H9 (cell line): ENCODE measurements around the gene TRMT44. TPM values are rescaled to one million over a fixed set of nuclear protein-coding genes. Genes with fewer than 3 reads are reported as not detected.

ENCODE experiments used
- DNase-seq: peaks from one replicate; pipeline ENCODE4 v3.0.0-alpha.2; 2017
- H2AFZ ChIP-seq: one replicate; pipeline ENCODE4 v1.6.1; 2013; ENCODE audit warnings: mild to moderate bottlenecking, low read length, control low read depth, moderate library complexity
- H2AK5ac ChIP-seq: 2 replicates; pipeline ENCODE4 v1.6.1; 2013; ENCODE audit warnings: low read length, control low read depth, mixed read lengths; ENCODE audit not compliant: insufficient read length
- H2BK120ac ChIP-seq: one replicate; pipeline ENCODE4 v1.6.1; 2013; ENCODE audit warnings: low read depth, mild to moderate bottlenecking, low read length, control low read depth, inconsistent platforms; ENCODE audit not compliant: poor library complexity, severe bottlenecking
- H2BK12ac ChIP-seq: 2 replicates; pipeline ENCODE4 v1.6.1; 2013; ENCODE audit warnings: low read length, control low read depth, mixed read lengths, low read depth; ENCODE audit not compliant: insufficient read length
- H2BK15ac ChIP-seq: 2 replicates; pipeline ENCODE4 v1.6.1; 2013; ENCODE audit warnings: low read depth, low read length, control low read depth
- H2BK20ac ChIP-seq: one replicate; pipeline ENCODE4 v1.6.1; 2013; ENCODE audit warnings: low read depth, mild to moderate bottlenecking, low read length, control low read depth, inconsistent platforms; ENCODE audit not compliant: poor library complexity, severe bottlenecking
- H2BK5ac ChIP-seq: 2 replicates; pipeline ENCODE4 v1.6.1; 2013; ENCODE audit warnings: low read length, control low read depth, mixed read lengths; ENCODE audit not compliant: insufficient read length
- H3K14ac ChIP-seq: 2 replicates; pipeline ENCODE4 v1.6.1; 2013; ENCODE audit warnings: low read length, control low read depth; ENCODE audit not compliant: insufficient read depth
- H3K18ac ChIP-seq: 2 replicates; pipeline ENCODE4 v1.6.1; 2013; ENCODE audit warnings: low read depth, mild to moderate bottlenecking, mixed read lengths, low read length, control low read depth; ENCODE audit not compliant: insufficient read length
- H3K23ac ChIP-seq: 2 replicates; pipeline ENCODE4 v1.6.1; 2013; ENCODE audit warnings: low read length, control low read depth, mixed read lengths, low read depth; ENCODE audit not compliant: insufficient read length
- H3K23me2 ChIP-seq: 2 replicates; pipeline ENCODE4 v1.6.1; 2013; ENCODE audit warnings: low read depth, mild to moderate bottlenecking, mixed read lengths, low read length, control low read depth; ENCODE audit not compliant: insufficient read length, poor library complexity, severe bottlenecking
- H3K27ac ChIP-seq: 2 replicates; pipeline ENCODE4 v1.5.1; 2013; ENCODE audit warnings: low read length, control low read depth, mixed read lengths, low read depth; ENCODE audit not compliant: insufficient read length
- H3K27me3 ChIP-seq: 2 replicates; pipeline ENCODE4 v1.6.1; 2013; ENCODE audit warnings: low read length, control low read depth, inconsistent platforms; ENCODE audit not compliant: insufficient read depth
- H3K4ac ChIP-seq: 2 replicates; pipeline ENCODE4 v1.6.1; 2013; ENCODE audit warnings: low read depth, mild to moderate bottlenecking, control low read depth, inconsistent platforms, low read length, moderate library complexity
- H3K4me1 ChIP-seq: 2 replicates; pipeline ENCODE4 v1.6.1; 2013; ENCODE audit warnings: low read length, control low read depth, inconsistent platforms; ENCODE audit not compliant: insufficient read depth
- H3K4me2 ChIP-seq: 2 replicates; pipeline ENCODE4 v1.6.1; 2013; ENCODE audit warnings: low read length, control low read depth, mixed read lengths; ENCODE audit not compliant: insufficient read length, insufficient read depth
- H3K56ac ChIP-seq: 2 replicates; pipeline ENCODE4 v1.6.1; 2013; ENCODE audit warnings: low read depth, mild to moderate bottlenecking, mixed read lengths, low read length, control low read depth; ENCODE audit not compliant: insufficient read length
- H3K79me1 ChIP-seq: 2 replicates; pipeline ENCODE4 v1.6.1; 2013; ENCODE audit warnings: low read depth, mild to moderate bottlenecking, moderate library complexity, low read length, control low read depth, inconsistent platforms; ENCODE audit not compliant: insufficient read depth, poor library complexity, severe bottlenecking
- H3K79me2 ChIP-seq: 2 replicates; pipeline ENCODE4 v1.6.1; 2013; ENCODE audit warnings: low read length, control low read depth, inconsistent platforms; ENCODE audit not compliant: insufficient read depth
- H3K9ac ChIP-seq: 2 replicates; pipeline ENCODE4 v1.6.1; 2013; ENCODE audit warnings: low read length, control low read depth, mixed read lengths; ENCODE audit not compliant: insufficient read length; ENCODE audit errors: extremely low read depth
- H3K9me3 ChIP-seq: one replicate; pipeline ENCODE4 v1.6.1; 2013; ENCODE audit warnings: low read depth, low read length, inconsistent platforms; ENCODE audit not compliant: control insufficient read depth
- H3T11ph ChIP-seq: one replicate; pipeline ENCODE4 v1.6.1; 2013; ENCODE audit warnings: mild to moderate bottlenecking, low read length, control low read depth, inconsistent platforms
- H4K20me1 ChIP-seq: one replicate; pipeline ENCODE4 v1.6.1; 2013; ENCODE audit not compliant: control insufficient read depth, insufficient read length, insufficient read depth
- H4K5ac ChIP-seq: 2 replicates; pipeline ENCODE4 v1.6.1; 2013; ENCODE audit warnings: low read depth, mild to moderate bottlenecking, mixed read lengths, low read length, control low read depth; ENCODE audit not compliant: insufficient read length
- H4K8ac ChIP-seq: replicated peaks from 2 replicates; pipeline ENCODE4 v1.6.1; 2013; ENCODE audit warnings: low read length, control low read depth, mixed read lengths, low read depth; ENCODE audit not compliant: insufficient read length
- H4K91ac ChIP-seq: 2 replicates; pipeline ENCODE4 v1.6.1; 2013; ENCODE audit warnings: low read depth, mild to moderate bottlenecking, moderate library complexity, mixed read lengths, low read length, control low read depth; ENCODE audit not compliant: insufficient read length
- H3K27ac Mint-ChIP-seq, 3 experiments: 2 replicates in 2 of 3; 3 replicates in 1 of 3; pipeline ENCODE4 v1.8.0; 2020 to 2021; ENCODE audit warnings: mixed read lengths in 3 of 3, mild to moderate bottlenecking in 1 of 3, moderate library complexity in 1 of 3
- H3K27me3 Mint-ChIP-seq: 2 replicates; pipeline ENCODE4 v1.8.0; 2021; ENCODE audit warnings: low read depth, mild to moderate bottlenecking, moderate library complexity, mixed read lengths
- H3K36me3 Mint-ChIP-seq, 3 experiments: 2 replicates in 2 of 3; 3 replicates in 1 of 3; pipeline ENCODE4 v1.8.0; 2020 to 2021; ENCODE audit warnings: low read depth in 3 of 3, mixed read lengths in 3 of 3; ENCODE audit not compliant: insufficient read depth in 1 of 3
- H3K4me1 Mint-ChIP-seq, 2 experiments: 2 replicates each; pipeline ENCODE4 v1.8.0; 2020; ENCODE audit warnings: mixed read lengths in 2 of 2
- H3K4me3 Mint-ChIP-seq, 2 experiments: 2 replicates in 1 of 2; 3 replicates in 1 of 2; pipeline ENCODE4 v1.8.0; 2020 to 2021; ENCODE audit warnings: mild to moderate bottlenecking in 2 of 2, mixed read lengths in 2 of 2, moderate library complexity in 1 of 2
- H3K9me3 Mint-ChIP-seq, 2 experiments: 2 replicates in 1 of 2; 3 replicates in 1 of 2; pipeline ENCODE4 v1.8.0; 2020; ENCODE audit warnings: mild to moderate bottlenecking in 2 of 2, mixed read lengths in 2 of 2, moderate library complexity in 1 of 2
- WGBS: extraction: QIAGEN DNeasy Blood & Tissue Kit; methylation state at CpG from one replicate; pipeline ENCODE4 v1.1.7; 2013; ENCODE audit warnings: missing lambda C conversion rate, low lambda C conversion rate, mixed read lengths; ENCODE audit not compliant: insufficient read length; ENCODE audit errors: extremely low coverage; 5-methylcytosine and 5-hydroxymethylcytosine counted together
- total RNA-seq: library from RNA; stranded (reverse); gene quantifications from 2 replicates; pipeline ENCODE4 v1.2.1, GENCODE V29; 2021
- TF ChIP-seq, protein P1 (sequence below): fragments of 200-600 bp; sonication (generic); conservative IDR thresholded peaks from 3 replicates; pipeline ENCODE4 v1.8.0; 2021; ENCODE audit warnings: antibody characterized with exemption, mild to moderate bottlenecking

Gene TRMT44
- total RNA-seq, 1 experiment from 2014 or later = 22.8 TPM

DNA sequence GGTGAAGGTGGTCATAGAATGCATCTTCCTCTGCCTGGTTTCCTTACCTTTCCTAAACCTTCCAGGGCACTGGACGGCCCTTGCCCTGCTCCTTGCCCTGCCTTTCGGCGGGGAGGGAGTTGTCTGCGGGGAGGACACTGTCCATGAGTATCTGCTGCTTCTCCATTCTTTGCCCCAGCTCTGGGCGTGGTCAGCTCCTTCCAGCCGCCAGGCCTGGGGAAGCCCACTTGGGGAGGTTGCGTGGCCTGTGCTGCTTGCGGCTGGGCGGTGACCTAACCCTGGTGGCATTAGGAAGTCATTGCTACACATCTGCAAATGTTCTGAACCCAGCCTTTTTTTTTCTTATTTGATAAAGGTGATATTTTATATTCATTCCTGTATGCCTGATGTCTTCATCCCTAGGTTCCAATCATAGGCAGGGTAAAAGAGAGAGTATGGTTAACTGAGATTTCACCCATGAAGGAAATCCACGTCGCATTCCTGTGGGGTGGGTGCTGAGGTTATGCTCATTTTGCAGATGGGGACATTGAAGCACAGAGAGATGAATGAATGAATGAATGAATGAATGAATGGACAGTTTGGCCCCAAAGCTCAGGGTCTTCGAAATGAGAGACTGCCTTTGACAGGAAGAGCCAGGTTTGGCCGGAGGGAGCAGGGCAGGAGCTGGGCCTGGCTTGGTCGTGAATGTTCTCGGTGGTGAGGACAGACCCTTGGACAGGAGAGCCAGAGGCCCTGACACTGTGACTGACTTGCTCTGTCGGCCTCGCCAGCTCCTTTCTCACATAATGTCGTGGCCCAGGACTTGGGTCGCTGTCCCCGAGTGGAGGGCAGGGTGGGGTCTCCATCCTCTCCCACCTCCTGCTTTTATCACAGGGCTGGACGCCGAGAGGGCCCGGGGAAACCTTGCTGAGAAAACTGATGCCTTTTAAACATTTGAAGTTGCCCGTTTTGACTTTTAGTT lies 81.9 kb downstream of the TRMT44 start:
- Mint-ChIP-seq H3K9me3 (peaks cover 0 to 2% of the 10 kb centered on the region in 2 experiments; a peak in 2 of 5 replicates), H3K27ac (no peak overlapping the region), H3K36me3 (no peaks in the 10 kb centered on the region; a peak in 2 of 7 replicates), H3K4me1 (peaks cover 11 to 12% of the 10 kb centered on the region in 2 experiments), H3K27me3 (no peaks in the 10 kb centered on the region), H3K4me3 (no peak overlapping the region)
- Histone ChIP-seq H3K9me3 (no peaks in the 10 kb centered on the region), H4K8ac (no peak overlapping the region), H3K27me3 (no peaks in the 10 kb centered on the region), H2BK120ac (no peak overlapping the region), H2BK20ac (no peak overlapping the region), H3K27ac (no peak overlapping the region), H3K14ac (no peak overlapping the region), H3K23ac (no peak overlapping the region), H2BK12ac (no peak overlapping the region), H4K5ac (no peak overlapping the region), H3T11ph (no peak overlapping the region), H4K20me1 (no peaks in the 10 kb centered on the region), H3K56ac (no peak overlapping the region), H2AK5ac (no peak overlapping the region), H2AFZ (no peak overlapping the region), H3K23me2 (no peaks in the 10 kb centered on the region), H3K18ac (no peak overlapping the region), H3K4ac (no peak overlapping the region), H3K9ac (no peak overlapping the region), H3K4me1 (no peaks in the 10 kb centered on the region), H3K79me1 (no peaks in the 10 kb centered on the region), H3K79me2 (no peaks in the 10 kb centered on the region), H2BK15ac (no peak overlapping the region), H2BK5ac (no peak overlapping the region), H3K4me2 (no peak overlapping the region), H4K91ac (no peak overlapping the region)
- TF ChIP-seq, protein P1, sequence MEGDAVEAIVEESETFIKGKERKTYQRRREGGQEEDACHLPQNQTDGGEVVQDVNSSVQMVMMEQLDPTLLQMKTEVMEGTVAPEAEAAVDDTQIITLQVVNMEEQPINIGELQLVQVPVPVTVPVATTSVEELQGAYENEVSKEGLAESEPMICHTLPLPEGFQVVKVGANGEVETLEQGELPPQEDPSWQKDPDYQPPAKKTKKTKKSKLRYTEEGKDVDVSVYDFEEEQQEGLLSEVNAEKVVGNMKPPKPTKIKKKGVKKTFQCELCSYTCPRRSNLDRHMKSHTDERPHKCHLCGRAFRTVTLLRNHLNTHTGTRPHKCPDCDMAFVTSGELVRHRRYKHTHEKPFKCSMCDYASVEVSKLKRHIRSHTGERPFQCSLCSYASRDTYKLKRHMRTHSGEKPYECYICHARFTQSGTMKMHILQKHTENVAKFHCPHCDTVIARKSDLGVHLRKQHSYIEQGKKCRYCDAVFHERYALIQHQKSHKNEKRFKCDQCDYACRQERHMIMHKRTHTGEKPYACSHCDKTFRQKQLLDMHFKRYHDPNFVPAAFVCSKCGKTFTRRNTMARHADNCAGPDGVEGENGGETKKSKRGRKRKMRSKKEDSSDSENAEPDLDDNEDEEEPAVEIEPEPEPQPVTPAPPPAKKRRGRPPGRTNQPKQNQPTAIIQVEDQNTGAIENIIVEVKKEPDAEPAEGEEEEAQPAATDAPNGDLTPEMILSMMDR = no peak; the same call in 2 of the 3 replicates
- WGBS = no CpG with 5 or more reads among the region's 24 CpGs
- DNase-seq = no peak
